GM12873 (cell line): Measurements from ENCODE around the gene PAQR5.

Source experiments
- CTCF ChIP-seq: IDR thresholded peaks from 2 replicates; pipeline ENCODE4 v1.5.1; 2012; ENCODE audit warnings: low read depth, mild to moderate bottlenecking, moderate library complexity, low read length, control low read depth; ENCODE audit not compliant: insufficient read depth; ENCODE audit errors: missing control alignments

The PAQR5 gene

DNA sequence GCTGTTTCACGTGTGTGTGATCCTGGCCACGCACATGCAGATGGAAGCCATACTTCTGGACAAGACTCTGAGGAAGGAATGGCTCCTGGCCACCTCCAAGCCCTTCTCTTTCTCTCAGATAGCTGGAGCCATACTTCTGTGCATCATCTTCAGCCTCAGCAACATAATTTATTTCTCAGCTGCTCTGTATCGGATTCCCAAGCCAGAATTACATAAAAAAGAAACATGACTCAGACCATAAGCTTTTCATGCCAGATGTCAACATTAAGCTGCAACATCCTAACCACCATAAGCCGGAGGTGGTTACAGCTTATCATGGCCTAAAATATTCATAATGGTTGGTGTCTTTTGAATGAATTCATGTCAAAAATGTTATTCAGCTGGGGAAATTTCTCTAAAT lies 104.9 kb downstream of the PAQR5 start:
- TF ChIP-seq CTCF: no peak

- TF ChIP-seq CTCF: no peak
These were observed 106.4 kb downstream of the PAQR5 start for GRCh38 chr15:69405110-69405509.

- no peak for TF ChIP-seq CTCF
These were observed 109.1 kb downstream of the PAQR5 start for GRCh38 chr15:69407719-69408400.

DNA sequence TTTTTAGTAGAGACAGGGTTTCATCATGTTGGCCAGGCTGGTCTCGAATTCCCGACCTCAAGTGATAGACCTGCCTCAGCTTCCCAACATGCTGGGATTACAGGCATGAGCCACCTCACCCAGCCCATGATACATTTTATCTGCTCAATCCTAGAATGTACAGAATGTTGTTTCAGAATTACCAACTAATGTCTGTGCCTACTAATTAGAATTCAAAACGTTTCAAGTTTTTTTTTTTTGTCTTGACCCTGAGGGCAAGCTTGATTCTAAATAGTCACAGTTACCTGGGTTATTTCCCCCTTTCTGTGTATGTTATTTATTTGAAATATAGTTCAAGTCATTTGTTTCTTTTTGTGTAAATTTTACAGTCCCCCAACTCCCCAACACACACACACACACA lies 110.1 kb downstream of the PAQR5 start:
- TF ChIP-seq CTCF: no peak

- peak; percentile 25 for TF ChIP-seq CTCF
These were observed 111.6 kb downstream of the PAQR5 start for GRCh38 chr15:69410248-69410874.

GRCh38 chr15:69412274-69412673 lies 113.6 kb downstream of the PAQR5 start:
- no peak for TF ChIP-seq CTCF

GRCh38 chr15:69412701-69413100 lies 114.0 kb downstream of the PAQR5 start:
- no peak for TF ChIP-seq CTCF
